COLO829 (cell line): ENCODE results near the gene ZNF575.

Experiments used
- DNase-seq: peaks from one replicate; pipeline ENCODE4 v3.0.0; 2012; ENCODE audit warnings: low spot score

ZNF575 gene

DNA sequence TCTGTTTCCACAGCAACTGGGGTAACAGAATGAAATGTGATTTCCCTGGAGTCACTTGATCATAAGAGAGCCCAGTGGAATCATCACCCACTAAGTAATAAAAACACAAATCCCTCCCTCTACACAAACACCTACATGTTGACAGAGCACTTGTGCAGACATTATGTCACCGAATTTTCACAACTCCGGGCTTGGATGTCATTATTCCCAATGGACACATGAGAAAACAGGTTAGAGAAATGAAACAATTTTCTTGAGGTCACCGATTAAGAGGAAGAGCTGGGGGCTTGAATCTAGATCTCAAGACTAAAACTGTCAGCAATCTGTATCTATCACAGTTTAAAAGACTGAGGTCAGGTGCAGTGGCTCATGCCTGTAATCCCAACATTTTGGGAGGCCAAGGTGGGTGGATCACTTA lies 39.2 kb downstream of the ZNF575 start:
- DNase-seq = no peak

DNA sequence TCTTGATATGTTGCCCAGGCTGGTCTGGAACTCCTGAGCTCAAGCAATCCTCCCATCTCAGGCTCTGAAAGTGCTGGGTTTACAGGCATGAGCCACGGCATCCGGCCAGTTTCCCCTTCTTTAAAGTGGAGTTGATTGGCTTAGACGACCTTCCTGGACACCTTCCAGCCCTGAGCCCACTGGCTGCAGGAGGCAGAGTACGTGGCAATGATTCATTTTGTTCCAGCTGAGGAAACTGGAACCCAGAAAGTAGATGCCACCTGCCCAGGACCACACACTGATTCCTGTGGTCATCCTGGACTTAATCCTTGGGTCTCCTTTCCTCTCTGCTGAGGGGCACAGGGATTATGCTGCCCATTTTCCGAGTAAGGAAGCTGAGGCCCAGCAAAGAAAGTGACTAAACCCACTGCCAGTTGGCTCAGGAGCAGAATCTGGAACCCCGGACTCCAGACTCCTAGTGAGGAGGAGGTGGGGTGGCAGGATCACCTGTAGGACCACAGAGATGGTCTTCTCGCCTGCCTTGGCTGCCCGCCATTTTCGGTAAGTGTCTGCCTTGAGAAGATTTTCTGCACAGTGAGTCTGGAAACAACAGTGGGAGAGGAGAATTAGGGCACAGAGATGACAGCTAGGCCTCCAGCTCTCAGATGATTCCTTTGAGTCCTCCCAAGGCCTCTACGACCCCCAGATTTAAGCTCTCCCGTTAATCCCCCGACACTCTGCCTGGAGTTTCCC lies 41.6 kb downstream of the ZNF575 start:
- DNase-seq = peak; percentile 13

DNA sequence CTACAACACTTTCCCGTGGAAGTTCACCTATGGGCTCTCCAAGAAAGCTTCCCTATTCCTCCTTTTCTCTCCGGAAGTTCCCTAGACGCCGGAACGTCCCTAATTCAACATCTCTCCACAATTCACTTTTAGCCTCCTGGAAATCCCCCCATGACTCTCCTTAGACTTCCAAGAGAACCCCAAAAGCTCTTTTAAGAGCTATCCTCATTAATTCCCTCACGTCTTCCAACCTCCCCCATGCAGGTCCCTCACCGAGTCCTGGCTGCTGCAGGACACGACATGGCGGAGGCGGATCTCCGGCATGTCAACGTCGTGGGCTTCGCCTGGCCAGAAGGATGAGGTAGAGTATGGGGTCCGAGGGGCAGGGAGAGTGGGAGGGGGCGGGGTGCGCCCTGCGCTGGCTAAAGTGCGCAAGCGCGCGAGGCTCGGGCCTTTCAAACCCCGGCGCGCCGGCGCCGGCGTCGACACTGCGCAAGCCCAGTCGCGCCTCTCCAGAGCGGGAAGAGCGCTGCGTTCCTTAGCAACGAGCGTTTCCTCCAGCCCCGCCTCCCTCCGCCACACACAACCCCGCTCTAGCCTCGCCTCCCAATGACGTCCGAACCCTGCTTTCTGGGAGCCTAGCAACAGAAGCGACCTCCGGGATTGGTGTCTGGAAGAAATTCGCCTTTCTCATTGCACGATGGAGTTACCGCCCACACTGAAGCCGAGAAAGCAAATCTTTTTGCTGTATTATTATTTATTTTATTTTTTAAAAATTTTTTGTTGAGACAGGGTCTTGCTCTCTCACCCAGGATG lies 42.4 kb downstream of the ZNF575 start, which contains the start of the genes PINLYP and XRCC1:
Gene PINLYP, plus strand, starts transcription at position 646 of the 795 bp plus-strand sequence. CDS start 1,391 bp downstream, outside the sequence.
Gene XRCC1, minus strand, starts transcription at position 372 of the 795 bp plus-strand sequence. Its CDS starts 69 bp downstream, at position 303.
- peak; percentile 99 for DNase-seq

DNA sequence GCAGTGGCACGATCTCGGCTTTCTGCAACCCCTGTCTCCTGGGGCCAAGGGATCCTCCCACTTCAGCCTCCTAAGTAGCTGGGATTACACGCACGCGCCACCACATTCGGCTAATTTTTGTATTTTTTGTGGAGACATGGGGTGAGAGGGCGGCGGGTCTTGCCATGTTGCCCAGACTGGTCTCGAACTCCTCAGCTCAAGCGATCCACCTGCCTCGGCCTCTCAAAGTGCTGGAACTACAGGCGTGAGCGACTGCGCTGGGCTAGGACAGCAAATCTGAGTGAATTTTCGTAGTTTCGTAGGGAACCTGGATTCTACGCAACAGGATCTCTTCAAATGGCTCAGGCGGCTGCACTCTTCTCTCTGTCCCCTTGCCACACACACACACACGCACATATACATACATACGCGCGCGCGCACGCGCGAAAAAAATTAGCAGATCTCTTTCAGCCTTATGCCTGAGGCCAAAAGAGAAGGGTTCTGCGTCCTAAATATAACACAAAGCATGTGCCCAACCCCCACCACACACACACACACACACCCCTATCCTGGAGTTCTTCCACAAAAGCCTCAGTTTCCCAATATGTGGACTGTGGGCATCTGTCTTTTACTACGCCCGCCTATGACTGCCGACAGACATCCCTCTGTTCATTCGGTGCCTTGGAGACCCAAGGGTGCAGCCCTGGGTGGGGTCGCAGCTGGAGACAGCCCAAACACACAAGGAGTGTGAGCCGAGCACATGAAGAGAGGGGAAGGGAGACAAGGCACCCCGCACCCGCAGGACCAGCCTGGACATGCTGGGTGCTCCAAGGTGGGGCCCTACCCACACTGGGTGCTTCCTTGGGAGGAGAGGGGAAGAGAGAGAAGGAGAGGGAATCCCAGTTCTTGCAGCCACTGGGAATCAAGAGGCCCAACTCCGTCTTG lies 43.2 kb downstream of the ZNF575 start:
- no peak for DNase-seq

DNA sequence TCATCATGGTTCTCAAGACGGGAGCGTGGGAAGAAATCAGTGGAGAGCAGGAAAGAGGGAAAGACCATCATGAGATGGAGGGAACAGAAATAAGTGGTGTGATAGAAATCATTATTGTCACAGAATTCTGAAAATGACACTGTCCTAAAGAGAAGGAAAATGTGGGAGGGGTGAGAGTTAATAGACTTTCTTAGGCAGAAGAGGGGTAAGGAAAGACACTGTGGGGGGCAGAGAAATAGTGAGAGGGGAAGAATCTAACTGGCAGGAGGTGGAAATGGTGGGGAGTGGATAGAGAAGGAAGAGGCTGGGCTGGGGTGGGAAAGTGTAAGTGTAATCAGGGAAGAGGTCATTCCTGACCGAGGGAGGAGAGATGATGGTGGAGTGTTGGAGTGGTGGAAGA lies 45.8 kb downstream of the ZNF575 start:
- DNase-seq = no peak

DNA sequence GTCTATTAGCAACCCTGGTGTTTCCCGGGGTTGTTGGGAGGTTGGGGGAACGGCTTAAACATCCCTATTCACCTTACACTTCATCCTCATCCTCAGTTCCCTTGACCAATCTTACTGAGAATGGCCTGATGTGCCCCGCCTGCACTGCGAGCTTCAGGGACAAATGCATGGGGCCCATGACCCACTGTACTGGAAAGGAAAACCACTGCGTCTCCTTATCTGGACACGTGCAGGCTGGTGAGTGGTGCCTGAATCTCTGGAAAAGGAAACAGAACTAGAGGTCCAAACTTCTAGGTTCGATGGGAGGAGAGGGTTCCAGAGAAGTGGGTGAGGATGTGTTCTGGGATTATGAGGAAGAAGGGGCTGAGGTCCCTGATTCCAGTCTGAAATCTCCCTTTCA lies 48.5 kb downstream of the ZNF575 start:
- DNase-seq = no peak

DNA sequence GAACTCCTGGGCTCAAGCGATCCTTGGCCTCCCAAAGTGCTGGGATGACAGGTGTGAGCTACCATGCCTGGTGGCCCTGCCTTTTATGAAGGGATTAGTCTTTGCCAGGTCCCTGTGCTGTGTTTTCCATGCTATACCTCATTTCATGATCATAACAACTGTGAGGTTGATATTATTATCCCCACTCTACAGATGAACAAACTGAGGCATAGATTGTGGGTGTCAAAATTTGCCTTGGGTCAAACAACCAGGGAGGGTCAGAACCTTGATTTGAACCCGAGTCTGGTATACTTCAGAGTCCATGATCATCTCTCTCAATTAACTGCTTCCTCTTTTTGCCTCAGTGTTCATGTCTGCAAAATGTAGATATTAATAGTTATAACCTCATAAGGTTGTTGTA lies 49.5 kb downstream of the ZNF575 start:
- no peak for DNase-seq

DNA sequence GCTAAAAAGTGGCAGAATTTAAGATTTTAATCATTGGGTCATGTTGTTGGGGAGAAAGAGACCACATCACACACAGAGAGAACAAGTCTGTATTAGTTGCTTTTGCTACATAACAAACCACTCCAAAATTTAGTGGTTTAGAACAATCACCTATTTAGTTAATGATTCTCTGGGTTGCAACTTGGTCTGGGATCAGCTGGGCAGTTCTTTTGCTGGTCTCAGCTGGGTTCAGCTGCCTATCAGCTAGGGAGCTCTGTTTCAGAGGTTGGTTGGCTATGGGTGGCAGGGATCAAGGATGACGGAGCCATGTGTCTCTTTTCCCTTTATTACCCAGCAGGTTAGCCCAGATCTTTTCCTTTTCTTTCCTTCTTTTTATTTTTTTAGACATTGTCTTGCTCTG lies 51.5 kb downstream of the ZNF575 start:
- no peak for DNase-seq
